WTC11 (cell line): ENCODE measurements around the gene ZFC3H1. TPM values are rescaled to one million over a fixed set of nuclear protein-coding genes. Genes with fewer than 3 reads are reported as not detected.

ENCODE experiments used
- ATAC-seq: fragments of 200-7000 bp; cut with Tn5 transposase; 2 replicates; pipeline ENCODE4 v1.10.0; 2021; ENCODE audit warnings: mild to moderate bottlenecking, moderate library complexity
- CTCF ChIA-PET: fragments of 300-600 bp; sonication (Branson Sonifier 250); formaldehyde crosslinking; loops from one replicate; lab custom pipeline; 2021; ENCODE audit warnings: antibody characterized with exemption; lab: Charles Lee
- POLR2A ChIA-PET: fragments of 350-600 bp; sonication (Branson Sonifier 250); formaldehyde crosslinking; loops from one replicate; lab custom pipeline; 2021; ENCODE audit warnings: antibody characterized with exemption; lab: Charles Lee
- DNase-seq: peaks from one replicate; pipeline ENCODE4 v3.0.0; 2021; ENCODE audit warnings: low spot score
- H3K27ac Mint-ChIP-seq: 2 replicates; pipeline ENCODE4 v1.8.0; 2021; ENCODE audit warnings: mixed read lengths
- H3K27me3 Mint-ChIP-seq: 2 replicates; pipeline ENCODE4 v1.8.0; 2021; ENCODE audit warnings: low read depth, mild to moderate bottlenecking, moderate library complexity, mixed read lengths
- H3K36me3 Mint-ChIP-seq: 2 replicates; pipeline ENCODE4 v1.8.0; 2021; ENCODE audit warnings: mixed read lengths
- H3K4me1 Mint-ChIP-seq: 2 replicates; pipeline ENCODE4 v1.8.0; 2022; ENCODE audit warnings: mixed read lengths
- H3K4me3 Mint-ChIP-seq: 2 replicates; pipeline ENCODE4 v1.8.0; 2021; ENCODE audit warnings: mild to moderate bottlenecking, moderate library complexity, mixed read lengths
- H3K9me3 Mint-ChIP-seq: 2 replicates; pipeline ENCODE4 v1.8.0; 2021; ENCODE audit warnings: mixed read lengths
- E2F5 ChIP-seq: sonication (generic); formaldehyde crosslinking; IDR thresholded peaks from 2 replicates; pipeline ENCODE4 v1.8.1; 2022; ENCODE audit warnings: mild to moderate bottlenecking, moderate library complexity, missing genetic modification reagents
- ERG ChIP-seq: fragments of 250-450 bp; sonication (Bioruptor Pico); IDR thresholded peaks from 2 replicates; pipeline ENCODE4 v1.8.0; 2021; ENCODE audit warnings: mild to moderate bottlenecking
- GTF2I ChIP-seq: fragments of 250-450 bp; sonication (Bioruptor Pico); conservative IDR thresholded peaks from 2 replicates; pipeline ENCODE4 v1.4.0; 2021; ENCODE audit warnings: mild to moderate bottlenecking
- JUN ChIP-seq: sonication (generic); formaldehyde crosslinking; IDR thresholded peaks from 2 replicates; pipeline ENCODE4 v1.8.0; 2023; ENCODE audit warnings: mild to moderate bottlenecking, missing genetic modification reagents
- MXD4 ChIP-seq: fragments of 250-450 bp; sonication (Bioruptor Pico); IDR thresholded peaks from 2 replicates; pipeline ENCODE4 v1.8.0; 2021; ENCODE audit warnings: mild to moderate bottlenecking, moderate library complexity, borderline replicate concordance
- NR1H2 ChIP-seq: sonication (generic); formaldehyde crosslinking; IDR thresholded peaks from 2 replicates; pipeline ENCODE4 v1.9.0; 2021; ENCODE audit warnings: mild to moderate bottlenecking, moderate library complexity, missing genetic modification reagents
- PRDM15 ChIP-seq: sonication (generic); formaldehyde crosslinking; IDR thresholded peaks from 2 replicates; pipeline ENCODE4 v1.8.0; 2022; ENCODE audit warnings: missing genetic modification reagents
- PRRX2 ChIP-seq: fragments of 250-450 bp; sonication (Bioruptor Pico); IDR thresholded peaks from 2 replicates; pipeline ENCODE4 v1.8.0; 2021; ENCODE audit warnings: mild to moderate bottlenecking
- RELA ChIP-seq: sonication (generic); formaldehyde crosslinking; IDR thresholded peaks from 2 replicates; pipeline ENCODE4 v1.8.1; 2022; ENCODE audit warnings: missing genetic modification reagents, mild to moderate bottlenecking, borderline replicate concordance
- USF2 ChIP-seq: sonication (generic); formaldehyde crosslinking; IDR thresholded peaks from 2 replicates; pipeline ENCODE4 v1.8.1; 2023; ENCODE audit warnings: mild to moderate bottlenecking, missing genetic modification reagents, moderate library complexity
- ZBTB21 ChIP-seq: sonication (generic); formaldehyde crosslinking; IDR thresholded peaks from 2 replicates; pipeline ENCODE4 v1.8.1; 2023; ENCODE audit warnings: mild to moderate bottlenecking, missing genetic modification reagents, borderline replicate concordance
- ZNF281 ChIP-seq: sonication (generic); formaldehyde crosslinking; IDR thresholded peaks from 2 replicates; pipeline ENCODE4 v1.8.0; 2023; ENCODE audit warnings: mild to moderate bottlenecking, missing genetic modification reagents
- ZNF317 ChIP-seq: sonication (generic); formaldehyde crosslinking; IDR thresholded peaks from 2 replicates; pipeline ENCODE4 v1.8.1; 2023; ENCODE audit warnings: low read depth, mild to moderate bottlenecking, moderate library complexity, missing genetic modification reagents, borderline replicate concordance
- ZNF425 ChIP-seq: fragments of 250-450 bp; sonication (Bioruptor Pico); conservative IDR thresholded peaks from 2 replicates; pipeline ENCODE4 v1.9.0; 2021; ENCODE audit warnings: mild to moderate bottlenecking
- ZNF512 ChIP-seq: sonication (generic); formaldehyde crosslinking; IDR thresholded peaks from 2 replicates; pipeline ENCODE4 v1.8.1; 2022; ENCODE audit warnings: missing genetic modification reagents, borderline replicate concordance
- total RNA-seq: library from RNA; stranded (reverse); gene quantifications from 3 replicates; pipeline ENCODE4 v1.2.3, GENCODE V29; 2021

The ZFC3H1 gene
- total RNA-seq, 1 experiment from 2014 or later = 33.9 TPM

GRCh38 chr12:71704920-71705319 lies 41.3 kb upstream of the ZFC3H1 start:
- ATAC-seq (no peak), DNase-seq (no peak)
- ChIA-PET POLR2A (interaction anchor here (1.0 kb wide), 1 partner anchor 42 kb away, joined by 4 read pairs; no protein-coding TSS in a partner anchor), CTCF (no interaction called here)
- Mint-ChIP-seq H3K4me1 (peaks cover 23% of the 10 kb centered on the region), H3K36me3 (peaks cover 4% of the 10 kb centered on the region), H3K4me3 (no peak overlapping the region), H3K27me3 (no peaks in the 10 kb centered on the region), H3K27ac (no peak overlapping the region), H3K9me3 (no peaks in the 10 kb centered on the region)
- TF ChIP-seq MXD4 (no peak), E2F5 (CRISPR knock-in tag) (no peak)

GRCh38 chr12:71703206-71703605 lies 39.6 kb upstream of the ZFC3H1 start:
- TF ChIP-seq PRRX2 (CRISPR knock-in tag) (no peak), RELA (no peak), ZNF512 (CRISPR knock-in tag) (no peak), GTF2I (CRISPR knock-in tag) (no peak), ZNF425 (no peak), NR1H2 (no peak), PRDM15 (CRISPR knock-in tag) (no peak), JUN (CRISPR knock-in tag) (no peak), ZNF281 (CRISPR knock-in tag) (no peak)
- Mint-ChIP-seq H3K27ac (no peak overlapping the region), H3K4me1 (peaks cover 6% of the 10 kb centered on the region), H3K4me3 (no peak overlapping the region), H3K9me3 (no peaks in the 10 kb centered on the region), H3K27me3 (no peaks in the 10 kb centered on the region), H3K36me3 (peaks cover 11% of the 10 kb centered on the region)
- ChIA-PET POLR2A (no interaction called here), CTCF (interaction anchor here (0.7 to 1.2 kb wide), 3 partner anchors 39 to 44 kb away, joined by 3 to 5 read pairs (median 3); partner anchors contain the start of genes THAP2 and ZFC3H1)
- no peak for DNase-seq
- ATAC-seq = no peak

GRCh38 chr12:71702590-71702989 lies 38.9 kb upstream of the ZFC3H1 start:
- no peak overlapping the region for H3K27ac Mint-ChIP-seq
- ATAC-seq (no peak), DNase-seq (no peak)
- H3K27me3 Mint-ChIP-seq = no peaks in the 10 kb centered on the region
- no peak overlapping the region for H3K4me3 Mint-ChIP-seq
- H3K4me1 Mint-ChIP-seq = peaks cover 2% of the 10 kb centered on the region
- ChIA-PET CTCF (interaction anchor here (0.7 kb wide), 1 partner anchor 45 kb away, joined by 3 read pairs; no protein-coding TSS in a partner anchor), POLR2A (no interaction called here)
- peaks cover 17% of the 10 kb centered on the region for H3K36me3 Mint-ChIP-seq
- H3K9me3 Mint-ChIP-seq = no peaks in the 10 kb centered on the region
- TF ChIP-seq ERG (CRISPR knock-in tag) (no peak), USF2 (no peak), ZBTB21 (no peak), ZNF317 (CRISPR knock-in tag) (no peak), E2F5 (CRISPR knock-in tag) (no peak)
